NCI-H774 (cell line): ENCODE measurements around the gene MIER1.

ENCODE experiments used
- DNase-seq: peaks from one replicate; lab custom pipeline; 2025; lab: John Stamatoyannopoulos, UW

MIER1 gene

GRCh38 chr1:66999640-67000400 lies 75.0 kb downstream of the MIER1 start:
- DNase-seq = no peak

- no peak for DNase-seq
Observed at GRCh38 chr1:67001682-67002425, 77.1 kb downstream of the MIER1 start.

- DNase-seq = peak; percentile 84
Observed at GRCh38 chr1:67004176-67004575, 79.4 kb downstream of the MIER1 start.

GRCh38 chr1:67005068-67005467 lies 80.3 kb downstream of the MIER1 start:
- DNase-seq = peak; percentile 19

- DNase-seq = no peak
Observed at GRCh38 chr1:67009792-67010191, 85.0 kb downstream of the MIER1 start.

GRCh38 chr1:67013573-67013972 lies 88.8 kb downstream of the MIER1 start:
- no peak for DNase-seq

GRCh38 chr1:67018574-67018973 lies 93.8 kb downstream of the MIER1 start:
- DNase-seq = no peak

- no peak for DNase-seq
Observed at GRCh38 chr1:67019121-67019520, 94.3 kb downstream of the MIER1 start.

- DNase-seq = no peak
Observed at GRCh38 chr1:67019600-67020136, 94.9 kb downstream of the MIER1 start.

GRCh38 chr1:67020304-67020703 lies 95.5 kb downstream of the MIER1 start:
- DNase-seq = no peak

- no peak for DNase-seq
Observed at GRCh38 chr1:67020765-67021164, 96.0 kb downstream of the MIER1 start.

- DNase-seq = no peak
Observed at GRCh38 chr1:67029472-67029871, 104.7 kb downstream of the MIER1 start.

- no peak for DNase-seq
Observed at GRCh38 chr1:67031121-67031858, 106.5 kb downstream of the MIER1 start.

GRCh38 chr1:67031859-67032247 lies 107.1 kb downstream of the MIER1 start:
- DNase-seq = no peak
